ENCODE data around the gene METTL24.
A peak's percentile ranks its signal among the peaks of the same experiment; 100 is the strongest.

The METTL24 gene

GRCh38 chr6:110357664-110358552 is at the start of gene METTL24:
METTL24 (minus strand) TSS chr6:110358349; CDS start chr6:110358272, 77 bp downstream.
- no peak for DNase-seq (ENCODE audit: low read depth)
- no peak for TF ChIP-seq CTCF (conservative IDR thresholded peaks at IDR 0.05; ENCODE audit: low read length)
- H3K4me3 ChIP-seq (ENCODE audit: low read length), result peak within 1 kb of the TSS; percentile 59

GRCh38 chr6:110404607-110405006 is 46.5 kb upstream of the METTL24 start:
- peak; percentile 42 for DNase-seq (ENCODE audit: low read depth)
- no peak for TF ChIP-seq CTCF (conservative IDR thresholded peaks at IDR 0.05; ENCODE audit: low read length)
- H3K4me3 ChIP-seq (ENCODE audit: low read length), result no peak overlapping the region

- no peak overlapping the region for H3K4me3 ChIP-seq (ENCODE audit: low read length)
- TF ChIP-seq CTCF (conservative IDR thresholded peaks at IDR 0.05; ENCODE audit: low read length), result no peak
- no peak for DNase-seq (ENCODE audit: low read depth)
Observed at GRCh38 chr6:110401585-110402176, 43.5 kb upstream of the METTL24 start.

GRCh38 chr6:110400208-110400607 is 42.1 kb upstream of the METTL24 start:
- DNase-seq (ENCODE audit: low read depth), result no peak
- no peak for TF ChIP-seq CTCF (conservative IDR thresholded peaks at IDR 0.05; ENCODE audit: low read length)
- peak overlapping the region; percentile 52 for H3K4me3 ChIP-seq (ENCODE audit: low read length)

- no peak for DNase-seq (ENCODE audit: low read depth)
- no peak for TF ChIP-seq CTCF (conservative IDR thresholded peaks at IDR 0.05; ENCODE audit: low read length)
- H3K4me3 ChIP-seq (ENCODE audit: low read length), result peak overlapping the region; percentile 52
Observed at GRCh38 chr6:110399219-110400071, 41.3 kb upstream of the METTL24 start.

- TF ChIP-seq CTCF (conservative IDR thresholded peaks at IDR 0.05; ENCODE audit: low read length), result no peak
- no peak for DNase-seq (ENCODE audit: low read depth)
- H3K4me3 ChIP-seq (ENCODE audit: low read length), result no peak overlapping the region
Observed at GRCh38 chr6:110398778-110399177, 40.6 kb upstream of the METTL24 start.

Measured in AG10803 (cell line).